Tibial nerve (tissue), 4 donors: ENCODE measurements around the gene KCNIP3.

Source experiments
- EP300 ChIP-seq, 2 donors: sonication (generic); formaldehyde crosslinking; IDR thresholded peaks; one replicate each; pipeline ENCODE4 v1.6.1; 2017; ENCODE audit warnings: antibody characterized with exemption in 2 of 2, mild to moderate bottlenecking in 1 of 2
- TF ChIP-seq, protein P1 (sequence below), 5 experiments: fragments of 200-600 bp in 3 of 5; fragments of 450-650 bp in 2 of 5; sonication (generic) in 3 of 5; IDR thresholded peaks; one replicate each; pipeline ENCODE4 v1.5.1; 2016 to 2019; ENCODE audit warnings: antibody characterized with exemption in 5 of 5, mild to moderate bottlenecking in 3 of 5, moderate library complexity in 2 of 5

DNA sequence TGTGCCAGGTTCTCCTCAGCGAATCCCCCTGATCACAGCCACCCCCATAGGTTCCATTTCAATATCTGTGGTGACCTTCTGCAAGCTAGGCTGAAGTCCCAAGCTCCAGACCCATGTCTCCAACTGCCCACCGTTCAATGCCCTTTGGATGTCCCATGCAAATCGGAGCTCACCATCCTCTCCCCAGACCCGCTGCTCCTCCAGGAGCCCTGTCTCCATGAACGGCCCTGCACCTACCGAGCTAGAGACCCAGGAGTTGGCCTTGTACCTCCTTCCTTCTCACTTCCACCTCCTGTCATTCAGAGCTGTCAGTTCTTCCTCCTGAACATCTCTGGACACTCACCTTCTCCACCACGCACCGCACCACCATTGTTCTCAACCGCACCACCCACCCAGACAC is 104.3 kb downstream of the KCNIP3 start:
- TF ChIP-seq, protein P1, sequence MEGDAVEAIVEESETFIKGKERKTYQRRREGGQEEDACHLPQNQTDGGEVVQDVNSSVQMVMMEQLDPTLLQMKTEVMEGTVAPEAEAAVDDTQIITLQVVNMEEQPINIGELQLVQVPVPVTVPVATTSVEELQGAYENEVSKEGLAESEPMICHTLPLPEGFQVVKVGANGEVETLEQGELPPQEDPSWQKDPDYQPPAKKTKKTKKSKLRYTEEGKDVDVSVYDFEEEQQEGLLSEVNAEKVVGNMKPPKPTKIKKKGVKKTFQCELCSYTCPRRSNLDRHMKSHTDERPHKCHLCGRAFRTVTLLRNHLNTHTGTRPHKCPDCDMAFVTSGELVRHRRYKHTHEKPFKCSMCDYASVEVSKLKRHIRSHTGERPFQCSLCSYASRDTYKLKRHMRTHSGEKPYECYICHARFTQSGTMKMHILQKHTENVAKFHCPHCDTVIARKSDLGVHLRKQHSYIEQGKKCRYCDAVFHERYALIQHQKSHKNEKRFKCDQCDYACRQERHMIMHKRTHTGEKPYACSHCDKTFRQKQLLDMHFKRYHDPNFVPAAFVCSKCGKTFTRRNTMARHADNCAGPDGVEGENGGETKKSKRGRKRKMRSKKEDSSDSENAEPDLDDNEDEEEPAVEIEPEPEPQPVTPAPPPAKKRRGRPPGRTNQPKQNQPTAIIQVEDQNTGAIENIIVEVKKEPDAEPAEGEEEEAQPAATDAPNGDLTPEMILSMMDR (IDR thresholded peaks at IDR 0.05): no peak
- no peak for TF ChIP-seq EP300 (IDR thresholded peaks at IDR 0.05)
